Brain microvascular endothelial cell (primary cell): ENCODE results near the gene STAT5A.

Source experiments
- DNase-seq: peaks from one replicate; pipeline ENCODE4 v3.0.0-alpha.2; 2020
- H3K27ac ChIP-seq: fragments of 250-450 bp; sonication (Bioruptor Pico); 2 replicates; pipeline ENCODE4 v1.5.1; 2020; ENCODE audit warnings: mild to moderate bottlenecking, moderate library complexity
- H3K27me3 ChIP-seq: fragments of 250-450 bp; sonication (Bioruptor Pico); replicated peaks from 2 replicates; pipeline ENCODE4 v1.5.1; 2020; ENCODE audit warnings: mild to moderate bottlenecking
- H3K36me3 ChIP-seq: fragments of 250-450 bp; sonication (Bioruptor Pico); replicated peaks from 2 replicates; pipeline ENCODE4 v1.5.1; 2020; ENCODE audit warnings: mild to moderate bottlenecking
- H3K4me3 ChIP-seq: 2 replicates; pipeline ENCODE4 v1.5.1; 2011; ENCODE audit warnings: low read depth, mild to moderate bottlenecking, control low read depth, low read length, moderate library complexity
- in situ Hi-C: cut with HindIII; loops from 2 replicates; pipeline ENCODE4 v1.10.0; 2017; ENCODE audit warnings: low sequenced_read_pairs, low pct_ligation_motif_present
- TF ChIP-seq, protein P1 (sequence below): IDR thresholded peaks from 2 replicates; pipeline ENCODE4 v1.5.1; 2011; ENCODE audit warnings: low read depth, mild to moderate bottlenecking, moderate library complexity, low read length, control low read depth, inconsistent platforms; ENCODE audit errors: missing control alignments

The STAT5A gene

GRCh38 chr17:42337442-42337841 is 49.1 kb downstream of the STAT5A start:
- H3K4me3 ChIP-seq: no peak overlapping the region
- TF ChIP-seq, protein P1, sequence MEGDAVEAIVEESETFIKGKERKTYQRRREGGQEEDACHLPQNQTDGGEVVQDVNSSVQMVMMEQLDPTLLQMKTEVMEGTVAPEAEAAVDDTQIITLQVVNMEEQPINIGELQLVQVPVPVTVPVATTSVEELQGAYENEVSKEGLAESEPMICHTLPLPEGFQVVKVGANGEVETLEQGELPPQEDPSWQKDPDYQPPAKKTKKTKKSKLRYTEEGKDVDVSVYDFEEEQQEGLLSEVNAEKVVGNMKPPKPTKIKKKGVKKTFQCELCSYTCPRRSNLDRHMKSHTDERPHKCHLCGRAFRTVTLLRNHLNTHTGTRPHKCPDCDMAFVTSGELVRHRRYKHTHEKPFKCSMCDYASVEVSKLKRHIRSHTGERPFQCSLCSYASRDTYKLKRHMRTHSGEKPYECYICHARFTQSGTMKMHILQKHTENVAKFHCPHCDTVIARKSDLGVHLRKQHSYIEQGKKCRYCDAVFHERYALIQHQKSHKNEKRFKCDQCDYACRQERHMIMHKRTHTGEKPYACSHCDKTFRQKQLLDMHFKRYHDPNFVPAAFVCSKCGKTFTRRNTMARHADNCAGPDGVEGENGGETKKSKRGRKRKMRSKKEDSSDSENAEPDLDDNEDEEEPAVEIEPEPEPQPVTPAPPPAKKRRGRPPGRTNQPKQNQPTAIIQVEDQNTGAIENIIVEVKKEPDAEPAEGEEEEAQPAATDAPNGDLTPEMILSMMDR: no peak
- peaks cover 68% of the 10 kb centered on the region for H3K36me3 ChIP-seq
- peak; percentile 83 for DNase-seq
- in situ Hi-C loops: no loop called here
- H3K27ac ChIP-seq: peak overlapping the region; percentile 50
- no peaks in the 10 kb centered on the region for H3K27me3 ChIP-seq

- TF ChIP-seq, protein P1: no peak
- Histone ChIP-seq H3K4me3 (no peak overlapping the region), H3K36me3 (peaks cover 59% of the 10 kb centered on the region), H3K27me3 (no peaks in the 10 kb centered on the region), H3K27ac (no peak overlapping the region)
- DNase-seq: no peak
- in situ Hi-C loops: no loop called here
Measured at GRCh38 chr17:42338427-42338985, 50.2 kb downstream of the STAT5A start.

DNA sequence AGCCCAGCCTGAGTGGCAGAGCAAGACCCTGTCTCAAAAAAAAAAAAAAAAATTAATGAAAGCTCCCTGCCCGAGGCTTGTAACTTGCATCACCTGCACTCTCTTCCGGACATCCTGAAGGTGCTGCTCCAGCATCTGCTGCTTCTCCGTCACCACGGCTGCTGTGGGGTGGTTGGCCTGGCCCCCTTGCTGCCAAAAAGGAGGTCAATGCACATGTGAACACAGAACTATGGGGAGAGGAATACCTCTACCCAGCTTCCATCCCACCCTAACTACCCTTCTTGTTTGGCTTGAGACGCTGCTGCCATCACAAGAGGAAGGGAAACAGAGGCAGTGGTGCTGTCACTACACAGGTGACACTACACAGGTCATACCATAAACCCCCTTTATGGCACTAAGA is 50.9 kb downstream of the STAT5A start:
- Histone ChIP-seq H3K36me3 (peaks cover 54% of the 10 kb centered on the region), H3K27me3 (no peaks in the 10 kb centered on the region), H3K4me3 (no peak overlapping the region), H3K27ac (no peak overlapping the region)
- in situ Hi-C loops: no loop called here
- TF ChIP-seq, protein P1: no peak
- no peak for DNase-seq

- Histone ChIP-seq H3K36me3 (peaks cover 49% of the 10 kb centered on the region), H3K4me3 (no peak overlapping the region), H3K27ac (no peak overlapping the region), H3K27me3 (no peaks in the 10 kb centered on the region)
- TF ChIP-seq, protein P1: no peak
- in situ Hi-C loops: no loop called here
- DNase-seq: no peak
Measured at GRCh38 chr17:42340691-42341127, 52.4 kb downstream of the STAT5A start.

GRCh38 chr17:42341568-42341967 is 53.3 kb downstream of the STAT5A start:
- Histone ChIP-seq H3K4me3 (no peak overlapping the region), H3K27ac (no peak overlapping the region), H3K36me3 (peaks cover 47% of the 10 kb centered on the region), H3K27me3 (no peaks in the 10 kb centered on the region)
- no peak for DNase-seq
- in situ Hi-C loops: no loop called here
- TF ChIP-seq, protein P1: no peak
